ENCODE results near the gene ALDH3A1.

The ALDH3A1 gene

GRCh38 chr17:19702217-19702641 lies 45.9 kb downstream of the ALDH3A1 start:
- no peak for DNase-seq

Measured in NCI-H510A (cell line).